Pancreas (tissue), 10 donors: Measurements from ENCODE around the gene TMEM271. TPM values are rescaled to one million over a fixed set of nuclear protein-coding genes. Genes with fewer than 3 reads are reported as not detected.
A peak's percentile ranks its signal among the peaks of the same experiment; 100 is the strongest.

Source experiments
- ATAC-seq, 4 donors: fragments of 200-7000 bp; cut with Tn5 transposase; one replicate each; pipeline versions ENCODE4 v1.8.0 to v1.9.1; 2020; ENCODE audit warnings: mild to moderate bottlenecking in 4 of 4, moderate library complexity in 4 of 4
- DNase-seq, 6 donors: peaks; one replicate each; pipeline ENCODE4 v3.0.0-alpha.2; 2020
- FAIRE-seq: peaks from 2 replicates; lab custom pipeline; 2012; peaks lifted over from hg19 to GRCh38; lab: Jason Lieb, UNC
- H3K27ac ChIP-seq, 4 donors: fragments of 200-600 bp; sonication (generic); 1 replicate in 3 of 4; 2 replicates in 1 of 4; pipeline versions ENCODE4 v1.5.0 to v1.8.0; 2020
- H3K27me3 ChIP-seq, 4 donors: fragments of 200-600 bp; one replicate each; pipeline ENCODE4 v1.8.0; 2021
- H3K36me3 ChIP-seq, 3 donors: fragments of 200-600 bp; sonication (generic) in 1 of 3; one replicate each; pipeline versions ENCODE4 v1.5.0 to v1.8.0; 2020 to 2021
- H3K4me1 ChIP-seq, 3 donors: fragments of 200-600 bp; one replicate each; pipeline ENCODE4 v1.8.0; 2021
- H3K4me3 ChIP-seq, 4 donors: fragments of 200-600 bp; sonication (generic) in 2 of 4; one replicate each; pipeline versions ENCODE4 v1.5.0 to v1.8.0; 2020 to 2021
- H3K9me3 ChIP-seq, 4 donors: fragments of 200-600 bp; one replicate each; pipeline ENCODE4 v1.8.0; 2021
- WGBS, 2 donors: extraction: QIAGEN DNeasy Blood & Tissue Kit; methylation state at CpG; one replicate each; pipeline ENCODE4 v1.1.7; 2013; 5-methylcytosine and 5-hydroxymethylcytosine counted together
- intact Hi-C, 3 donors: fragments of 100-400 bp; cut with DNase I; formaldehyde crosslinking; loops; one replicate each; pipeline versions ENCODE4 v1.11.1 to v1.14.2; 2022
- polyA plus RNA-seq, 2 donors: library from polyadenylated mRNA; stranded (reverse); fragments of 200-250 nt; gene quantifications; one replicate each; pipeline ENCODE4 v1.2.3, GENCODE V29; 2013
- total RNA-seq, 6 donors: library from RNA; stranded (reverse); fragmentation: NEBNext Ultra II Directional in 4 of 6; extraction: Animal tissue kit (Norgen Biotek cat#: 25700) in 4 of 6; gene quantifications; one replicate each; pipeline versions ENCODE4 v1.2.1 to v1.2.4, GENCODE V29; 2021 to 2023
- TF ChIP-seq, protein P1 (sequence below), 4 donors: fragments of 200-600 bp; sonication (generic) in 3 of 4; IDR thresholded peaks; one replicate each; pipeline versions ENCODE4 v1.5.0 to v1.8.0; 2021; ENCODE audit warnings: antibody characterized with exemption in 4 of 4
- donor health status: healthy with polysubstance abuse.
- donor health status: DM: no; HTN: no; CAD: no; lungs with moderate emphysema.
- donor health status: DM: no; HTN: no; CAD: no.
- donor health status: control.
- donor health status: control.
- donor health status: Bipolar disorder and iron deficiency.
- donor health status: DM: yes; HTN: yes; CAD: no.
- donor health status: DM: no; HTN: no; CAD: no.
- donor health status: DM: no; HTN: no; CAD: no.
- donor health status: DM: yes; HTN: yes; CAD: no.

TMEM271 gene
- total and polyA plus RNA-seq, 8 donors, result 0.04 to 0.35 (median 0.23) TPM; not detected in 2

DNA sequence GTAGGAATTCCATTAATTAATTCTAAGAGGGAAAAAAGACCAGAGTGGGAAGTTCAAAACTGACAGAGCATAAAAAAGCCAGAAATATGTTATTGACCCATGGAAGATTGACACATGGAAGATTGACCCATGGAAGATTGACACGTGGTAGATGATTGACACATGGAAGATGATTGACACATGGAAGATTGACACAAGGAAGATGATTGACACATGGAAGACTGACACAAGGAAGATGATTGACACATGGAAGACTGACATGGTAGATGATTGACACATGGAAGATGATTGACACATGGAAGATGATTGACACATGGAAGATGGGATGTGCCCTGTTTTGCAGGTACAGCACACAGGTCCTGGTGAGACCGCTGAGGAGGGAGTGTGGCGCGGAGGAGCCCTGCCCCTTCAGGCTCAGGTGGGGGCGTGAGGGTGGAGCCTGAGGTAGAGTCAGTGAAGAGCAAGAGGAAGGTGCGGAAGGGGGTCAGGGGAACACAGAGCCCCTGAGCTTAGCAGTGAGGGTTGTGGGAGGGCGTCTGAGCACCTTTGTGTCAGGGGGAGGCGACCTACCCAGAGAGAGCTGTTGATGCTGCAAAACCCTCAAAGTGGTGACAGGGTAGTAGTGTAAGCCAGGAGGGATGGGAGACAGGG, 33.4 kb upstream of the TMEM271 start:
- no peaks in the 10 kb centered on the region for H3K4me1 ChIP-seq
- no peak for FAIRE-seq
- no peak overlapping the region for H3K4me3 ChIP-seq
- intact Hi-C loops, result no loop called here
- H3K27me3 ChIP-seq, result no peaks in the 10 kb centered on the region
- no peak for DNase-seq
- H3K36me3 ChIP-seq, result no peaks in the 10 kb centered on the region
- no peak for ATAC-seq
- WGBS, 2 donors, result 62 to 73% methylated on average over 8 of the region's 8 CpGs
- TF ChIP-seq, protein P1, sequence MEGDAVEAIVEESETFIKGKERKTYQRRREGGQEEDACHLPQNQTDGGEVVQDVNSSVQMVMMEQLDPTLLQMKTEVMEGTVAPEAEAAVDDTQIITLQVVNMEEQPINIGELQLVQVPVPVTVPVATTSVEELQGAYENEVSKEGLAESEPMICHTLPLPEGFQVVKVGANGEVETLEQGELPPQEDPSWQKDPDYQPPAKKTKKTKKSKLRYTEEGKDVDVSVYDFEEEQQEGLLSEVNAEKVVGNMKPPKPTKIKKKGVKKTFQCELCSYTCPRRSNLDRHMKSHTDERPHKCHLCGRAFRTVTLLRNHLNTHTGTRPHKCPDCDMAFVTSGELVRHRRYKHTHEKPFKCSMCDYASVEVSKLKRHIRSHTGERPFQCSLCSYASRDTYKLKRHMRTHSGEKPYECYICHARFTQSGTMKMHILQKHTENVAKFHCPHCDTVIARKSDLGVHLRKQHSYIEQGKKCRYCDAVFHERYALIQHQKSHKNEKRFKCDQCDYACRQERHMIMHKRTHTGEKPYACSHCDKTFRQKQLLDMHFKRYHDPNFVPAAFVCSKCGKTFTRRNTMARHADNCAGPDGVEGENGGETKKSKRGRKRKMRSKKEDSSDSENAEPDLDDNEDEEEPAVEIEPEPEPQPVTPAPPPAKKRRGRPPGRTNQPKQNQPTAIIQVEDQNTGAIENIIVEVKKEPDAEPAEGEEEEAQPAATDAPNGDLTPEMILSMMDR (IDR thresholded peaks at IDR 0.05), result no peak
- no peaks in the 10 kb centered on the region for H3K9me3 ChIP-seq
- no peak overlapping the region for H3K27ac ChIP-seq

DNA sequence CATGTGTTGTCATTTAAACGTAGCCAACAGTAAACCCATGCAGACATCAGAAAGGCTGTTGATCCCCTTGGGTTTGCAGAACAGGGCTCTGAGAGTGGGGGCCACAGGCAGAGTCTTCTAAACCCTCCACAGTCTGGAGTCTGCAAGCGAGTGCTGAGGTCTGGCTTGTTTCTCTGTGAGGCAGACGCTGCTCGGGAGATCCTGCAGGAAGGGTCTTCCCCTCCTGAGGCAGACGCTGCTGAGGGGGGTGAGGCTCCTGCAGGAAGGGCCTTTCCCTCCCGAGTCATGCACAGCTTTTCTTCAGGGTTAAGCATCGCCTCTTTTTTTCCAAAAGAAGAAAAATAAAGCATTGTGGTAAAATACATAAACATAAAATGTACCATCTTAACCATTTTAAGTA, 32.1 kb upstream of the TMEM271 start:
- DNase-seq (no peak), ATAC-seq (no peak), FAIRE-seq (no peak)
- intact Hi-C loops, result no loop called here
- Histone ChIP-seq H3K27me3 (no peaks in the 10 kb centered on the region), H3K9me3 (no peaks in the 10 kb centered on the region), H3K27ac (no peak overlapping the region), H3K36me3 (no peaks in the 10 kb centered on the region), H3K4me3 (no peak overlapping the region), H3K4me1 (no peaks in the 10 kb centered on the region)
- WGBS, 2 donors, result 31 to 48% methylated on average over 7 of the region's 7 CpGs
- TF ChIP-seq, protein P1 (IDR thresholded peaks at IDR 0.05), result no peak

DNA sequence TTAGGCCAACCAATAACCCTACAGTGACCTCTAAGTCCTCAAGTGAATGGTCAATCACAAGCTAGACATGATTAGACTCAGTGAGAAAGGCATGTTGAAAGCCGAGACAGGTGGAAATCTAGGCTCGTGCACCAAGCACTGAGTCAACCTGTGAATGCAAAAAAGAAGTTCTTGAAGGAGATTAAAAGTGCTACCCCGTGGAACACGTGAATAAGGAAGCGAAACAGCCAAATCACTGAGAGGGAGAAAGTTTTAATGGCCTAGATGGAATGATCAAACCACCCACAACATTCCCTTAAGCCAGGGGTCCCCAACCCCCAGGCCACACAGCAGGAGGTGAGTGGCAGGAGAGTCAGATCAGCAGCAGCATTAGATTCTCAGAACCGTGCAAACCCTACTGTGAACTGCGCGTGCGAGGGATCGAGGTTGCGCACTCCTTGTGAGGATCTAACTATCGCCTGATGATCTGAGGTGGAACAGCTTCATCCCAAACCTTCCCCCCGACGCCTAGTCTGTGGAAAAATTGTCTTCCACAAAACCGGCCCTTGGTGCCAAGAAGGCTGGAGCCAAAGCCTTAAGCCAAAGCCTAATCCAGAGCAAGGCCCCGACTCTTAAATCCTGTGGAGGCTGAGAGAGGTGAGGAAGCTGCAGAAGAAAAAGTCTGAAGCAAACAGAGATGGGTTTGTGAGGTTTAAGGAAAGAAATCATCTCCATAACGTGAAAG, 29.8 kb upstream of the TMEM271 start:
- DNase-seq, result no peak
- H3K4me1 ChIP-seq, result no peaks in the 10 kb centered on the region
- no peaks in the 10 kb centered on the region for H3K36me3 ChIP-seq
- ATAC-seq, result no peak
- no peaks in the 10 kb centered on the region for H3K9me3 ChIP-seq
- intact Hi-C loops, result no loop called here
- no peak overlapping the region for H3K27ac ChIP-seq
- no peak for FAIRE-seq
- 69 to 72% methylated on average over 17 of the region's 17 CpGs for WGBS, 2 donors
- H3K27me3 ChIP-seq, result no peaks in the 10 kb centered on the region
- TF ChIP-seq, protein P1 (IDR thresholded peaks at IDR 0.05), result no peak
- no peak overlapping the region for H3K4me3 ChIP-seq

DNA sequence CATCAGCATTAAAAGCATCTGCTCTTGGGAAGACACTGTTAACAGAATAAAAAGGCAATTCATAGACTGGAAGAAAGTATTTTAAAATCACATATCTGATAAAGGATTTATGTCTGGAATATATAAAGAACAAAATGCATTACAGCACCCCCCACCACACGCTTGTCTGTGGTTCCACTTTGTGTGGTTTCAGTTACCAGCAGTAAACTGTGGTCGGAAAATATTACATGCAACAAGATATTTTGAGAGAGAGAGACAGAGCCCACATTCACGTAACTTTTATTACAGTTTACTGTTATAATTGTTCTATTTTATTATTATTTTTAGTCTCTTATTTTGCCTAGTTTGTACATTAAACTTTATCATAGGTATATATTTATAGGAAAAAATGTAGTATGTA, 28.0 kb upstream of the TMEM271 start:
- H3K27ac ChIP-seq, result no peak overlapping the region
- H3K9me3 ChIP-seq, result no peaks in the 10 kb centered on the region
- H3K4me3 ChIP-seq, result no peak overlapping the region
- TF ChIP-seq, protein P1 (IDR thresholded peaks at IDR 0.05), result no peak
- 70% methylated on average over 3 of the region's 3 CpGs for WGBS, 2 donors
- H3K4me1 ChIP-seq, result no peaks in the 10 kb centered on the region
- intact Hi-C loops, result no loop called here
- no peaks in the 10 kb centered on the region for H3K27me3 ChIP-seq
- no peaks in the 10 kb centered on the region for H3K36me3 ChIP-seq
- ATAC-seq, result no peak
- FAIRE-seq, result no peak
- no peak for DNase-seq

DNA sequence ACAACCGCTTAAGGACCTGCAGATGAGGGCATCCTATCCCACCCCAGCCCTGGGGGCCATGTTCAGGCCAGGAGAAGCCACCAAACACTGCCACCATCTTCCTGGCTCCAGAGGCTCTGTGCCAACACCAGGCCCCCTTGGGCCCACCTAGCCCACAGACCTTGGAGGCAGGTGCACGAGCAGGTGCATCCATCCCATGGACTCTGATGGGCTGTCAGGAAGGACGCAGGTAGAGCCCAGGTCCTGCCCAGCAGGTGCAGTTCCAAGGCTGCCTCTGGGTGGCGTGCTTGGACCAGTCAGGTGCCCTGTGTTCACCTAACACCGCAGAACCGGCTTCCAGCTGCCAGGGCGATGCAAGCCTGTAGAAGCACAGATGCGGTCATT, 26.5 kb upstream of the TMEM271 start:
- TF ChIP-seq, protein P1 (IDR thresholded peaks at IDR 0.05), result peak; percentile 25 to 66 (median 29)
- peak; percentile 61 to 87 (median 75) for DNase-seq
- no peaks in the 10 kb centered on the region for H3K9me3 ChIP-seq
- H3K4me3 ChIP-seq, result no peak overlapping the region
- no peaks in the 10 kb centered on the region for H3K36me3 ChIP-seq
- H3K4me1 ChIP-seq, result no peaks in the 10 kb centered on the region
- no peak overlapping the region for H3K27ac ChIP-seq
- no peak for FAIRE-seq
- WGBS, 2 donors, result 10 to 13% methylated on average over 8 of the region's 8 CpGs
- peak; percentile 73 to 100 (median 84) for ATAC-seq
- H3K27me3 ChIP-seq, result no peaks in the 10 kb centered on the region
- intact Hi-C loops, result no loop called here
